Heart left ventricle (tissue), 16 donors: ENCODE measurements around the gene ISM1. TPM values are rescaled to one million over a fixed set of nuclear protein-coding genes. Genes with fewer than 3 reads are reported as not detected.

ENCODE experiments used
- ATAC-seq, 4 donors: fragments of 200-7000 bp; cut with Tn5 transposase; one replicate each; pipeline ENCODE4 v1.9.1; 2020 to 2022; ENCODE audit warnings: moderate library complexity in 4 of 4, mild to moderate bottlenecking in 3 of 4, moderate number of reproducible peaks in 1 of 4
- DNase-seq, 5 donors: peaks; one replicate each; pipeline ENCODE4 v3.0.0-alpha.2; 2020
- H3K27ac ChIP-seq, 12 donors: fragments of 200-600 bp; sonication (generic) in 4 of 12; one replicate each; pipeline versions ENCODE4 v1.5.0 to v1.8.0; 2016 to 2022; ENCODE audit warnings: mild to moderate bottlenecking in 2 of 12
- H3K27me3 ChIP-seq, 9 donors: fragments of 200-600 bp; sonication (generic) in 2 of 9; one replicate each; pipeline versions ENCODE4 v1.5.1 to v1.8.0; 2016 to 2022; ENCODE audit warnings: mild to moderate bottlenecking in 3 of 9
- H3K36me3 ChIP-seq, 9 donors: fragments of 200-600 bp; sonication (generic) in 2 of 9; one replicate each; pipeline versions ENCODE4 v1.5.0 to v1.8.0; 2018 to 2022; ENCODE audit warnings: mild to moderate bottlenecking in 2 of 9
- H3K4me1 ChIP-seq, 12 donors: fragments of 200-600 bp; sonication (generic) in 4 of 12; one replicate each; pipeline versions ENCODE4 v1.5.0 to v1.8.0; 2016 to 2022; ENCODE audit warnings: mild to moderate bottlenecking in 3 of 12
- H3K4me3 ChIP-seq, 12 donors: fragments of 200-600 bp; sonication (generic) in 4 of 12; one replicate each; pipeline versions ENCODE4 v1.5.0 to v1.8.0; 2017 to 2022; ENCODE audit warnings: mild to moderate bottlenecking in 9 of 12, moderate library complexity in 4 of 12
- H3K9me3 ChIP-seq, 12 donors: fragments of 200-600 bp; sonication (generic) in 4 of 12; one replicate each; pipeline versions ENCODE4 v1.5.0 to v1.8.0; 2016 to 2022; ENCODE audit warnings: mild to moderate bottlenecking in 1 of 12
- CTCF ChIP-seq, 12 donors: fragments of 200-600 bp; sonication (generic) in 4 of 12; IDR thresholded peaks; one replicate each; pipeline versions ENCODE4 v1.5.0 to v1.8.0; 2018 to 2022; ENCODE audit warnings: antibody characterized with exemption in 12 of 12, mild to moderate bottlenecking in 5 of 12
- POLR2A ChIP-seq, 2 donors: fragments of 450-650 bp; IDR thresholded peaks; one replicate each; pipeline ENCODE4 v1.6.1; 2017; ENCODE audit warnings: antibody characterized with exemption in 2 of 2, mild to moderate bottlenecking in 2 of 2, moderate library complexity in 2 of 2
- WGBS, 4 donors: extraction: QIAGEN DNeasy Blood & Tissue Kit in 2 of 4; methylation state at CpG; one replicate each; pipeline versions ENCODE4 v1.1.5 to v1.1.7; 2013 to 2018; 5-methylcytosine and 5-hydroxymethylcytosine counted together
- intact Hi-C, 10 donors: fragments of 100-400 bp; cut with DNase I; formaldehyde crosslinking; loops; one replicate each; pipeline versions ENCODE4 v1.11.1 to v1.14.2; 2022
- polyA plus RNA-seq, 2 donors: library from polyadenylated mRNA; stranded (reverse); fragments of 200-250 nt; gene quantifications; one replicate each; pipeline ENCODE4 v1.2.3, GENCODE V29; 2013
- total RNA-seq, 9 donors: library from RNA; depleted of rRNA in 2 of 9; stranded (reverse); fragments of >200 nt in 2 of 9; fragmentation: NEBNext Ultra II Directional in 3 of 9; extraction: Animal tissue kit (Norgen Biotek cat#: 25700) in 3 of 9; gene quantifications; one replicate each; pipeline versions ENCODE4 v1.1.0 to v1.2.4, GENCODE V29; 2016 to 2023
- donor health status: ischemic (EF 13 %, LVEDD 7.1; RV severe dilation, severe dysfunction).
- donor health status: healthy with polysubstance abuse.
- donor health status: DM: no; HTN: yes; CAD: no.
- donor health status: DM: no; HTN: no; CAD: no.
- donor health status: ischemic (EF 25% LVEDD 6.9; RV normal size, moderate dysfunction).
- donor health status: ischemic (EF 25% LVEDD 5.7; RV mildly dilated, moderate dysfunction).
- donor health status: healthy.
- donor health status: DM: yes; HTN: yes; CAD: no.
- donor health status: ischemic (EF 35%, LVEDD 5.7; RV mildly dilated, moderate dysfunction).
- donor health status: nonischemic (EF 11% LVEDD 7.7; RV severe dilation, severe dysfunction).
- donor health status: DM: yes; HTN: yes; CAD: no.
- donor health status: PGD.
- donor health status: ischemic (EF 29% LVEDD 5.4; RV normal size, mild dysfunction).
- donor health status: nonischemic (EF 23%, LVEDD 6.1; RV moderate dilation, normal function).

ISM1 gene
- total and polyA plus RNA-seq, 11 donors, result 0.46 to 2.9 (median 1.4) TPM

GRCh38 chr20:13301596-13301995 is 80.5 kb downstream of the ISM1 start:
- WGBS, 4 donors, result 95 to 97% (median 97%) methylated on average over 2 of the region's 2 CpGs
- Histone ChIP-seq H3K9me3 (peaks cover 0 to 6% (median 0%) of the 10 kb centered on the region in 12 donors), H3K27me3 (no peaks in the 10 kb centered on the region), H3K36me3 (no peaks in the 10 kb centered on the region), H3K4me1 (no peaks in the 10 kb centered on the region), H3K27ac (no peak overlapping the region), H3K4me3 (no peak overlapping the region)
- DNase-seq (no peak), ATAC-seq (no peak)
- intact Hi-C loops, result loop anchor here in 5 of 10 donors (2.0 to 10.0 kb wide), 6 partner anchors 177 to 329 kb away; no protein-coding TSS in a partner anchor
- no peak for TF ChIP-seq CTCF (IDR thresholded peaks at IDR 0.05)
- TF ChIP-seq POLR2A (IDR thresholded peaks at IDR 0.05), result no peak

GRCh38 chr20:13302647-13303450 is 81.8 kb downstream of the ISM1 start:
- Histone ChIP-seq H3K9me3 (peaks cover 0 to 6% (median 0%) of the 10 kb centered on the region in 12 donors), H3K4me3 (no peak overlapping the region), H3K27ac (no peak overlapping the region), H3K27me3 (no peaks in the 10 kb centered on the region), H3K4me1 (no peaks in the 10 kb centered on the region), H3K36me3 (no peaks in the 10 kb centered on the region)
- DNase-seq (no peak), ATAC-seq (peak in 3 of 4 donors; percentile 47 to 82 (median 54))
- TF ChIP-seq CTCF (IDR thresholded peaks at IDR 0.05), result peak; percentile 39 to 65 (median 52)
- no peak for TF ChIP-seq POLR2A (IDR thresholded peaks at IDR 0.05)
- WGBS, 4 donors, result 61 to 67% (median 63%) methylated on average over 9 of the region's 9 CpGs
- intact Hi-C loops, result loop anchor here in 9 of 10 donors (2.0 to 10.0 kb wide), 7 partner anchors 178 to 331 kb away; no protein-coding TSS in a partner anchor

DNA sequence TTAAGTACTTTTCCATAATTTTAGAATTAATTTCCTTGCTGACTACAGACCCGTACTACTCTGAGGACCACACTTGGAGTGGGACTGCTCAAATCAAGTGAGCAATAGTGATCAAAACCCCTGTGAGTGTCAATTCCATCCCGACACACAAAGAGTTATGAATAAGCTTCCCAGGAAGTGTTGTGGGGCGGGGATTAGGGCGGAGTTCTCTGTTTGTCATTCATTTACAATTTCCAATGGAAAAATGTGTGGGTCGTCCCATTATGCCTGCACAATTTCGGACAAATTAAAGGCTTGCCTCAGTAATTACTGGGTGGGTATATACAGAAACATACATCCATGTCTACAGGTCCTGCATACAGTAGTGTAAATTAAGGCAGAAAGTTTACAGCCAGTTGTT is 84.2 kb downstream of the ISM1 start:
- DNase-seq (no peak), ATAC-seq (no peak)
- Histone ChIP-seq H3K36me3 (no peaks in the 10 kb centered on the region), H3K27me3 (no peaks in the 10 kb centered on the region), H3K9me3 (peaks cover 0 to 6% (median 0%) of the 10 kb centered on the region in 12 donors), H3K27ac (no peak overlapping the region), H3K4me3 (no peak overlapping the region), H3K4me1 (no peaks in the 10 kb centered on the region)
- TF ChIP-seq POLR2A (IDR thresholded peaks at IDR 0.05), result no peak
- no peak for TF ChIP-seq CTCF (IDR thresholded peaks at IDR 0.05)
- intact Hi-C loops, result loop anchor here in 2 of 10 donors (10.0 kb wide), 2 partner anchors 180 to 190 kb away; no protein-coding TSS in a partner anchor
- 75 to 86% (median 82%) methylated on average over 6 of the region's 6 CpGs for WGBS, 4 donors

DNA sequence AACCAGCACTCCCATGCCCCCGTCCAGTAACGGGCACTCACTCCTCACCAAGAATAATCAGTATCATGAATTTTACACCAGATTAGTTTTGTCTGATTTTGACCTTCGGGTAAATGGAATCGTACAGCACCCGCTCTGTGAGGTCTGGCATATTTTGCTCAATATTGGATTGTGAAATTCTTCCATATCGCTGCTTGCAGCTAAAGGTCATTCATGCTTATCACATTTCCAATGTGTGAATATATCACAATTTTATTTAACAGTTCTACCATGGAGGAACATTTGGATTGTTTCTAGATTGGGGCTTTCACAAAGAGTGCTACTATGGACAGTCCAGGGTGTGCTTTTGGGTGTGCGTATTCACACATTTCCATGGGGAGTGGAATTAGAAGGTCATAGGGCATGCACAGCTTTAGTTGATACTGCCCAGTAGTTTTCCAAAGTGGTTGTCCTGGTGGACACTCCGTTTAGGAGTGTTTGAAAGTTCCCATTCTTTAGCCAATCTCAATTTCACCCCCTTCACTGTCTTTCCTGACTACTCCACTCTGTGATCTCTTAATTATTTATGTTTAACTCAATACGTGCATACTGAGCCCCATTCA is 86.6 kb downstream of the ISM1 start:
- DNase-seq (no peak), ATAC-seq (no peak)
- Histone ChIP-seq H3K4me1 (no peaks in the 10 kb centered on the region), H3K4me3 (no peak overlapping the region), H3K27ac (no peak overlapping the region), H3K27me3 (no peaks in the 10 kb centered on the region), H3K9me3 (peaks cover 0 to 6% (median 0%) of the 10 kb centered on the region in 12 donors), H3K36me3 (no peaks in the 10 kb centered on the region)
- 88 to 89% (median 88%) methylated on average over 9 of the region's 9 CpGs for WGBS, 4 donors
- TF ChIP-seq POLR2A (IDR thresholded peaks at IDR 0.05) (no peak), CTCF (IDR thresholded peaks at IDR 0.05) (no peak)
- intact Hi-C loops, result loop anchor here in 2 of 10 donors (10.0 kb wide), 2 partner anchors 183 to 193 kb away; no protein-coding TSS in a partner anchor
